ENCODE measurements around the gene ITPKB. TPM values are rescaled to one million over a fixed set of nuclear protein-coding genes. Genes with fewer than 3 reads are reported as not detected.

The ITPKB gene
- total and polyA plus RNA-seq, 2 of the 13 experiments (the other 11 are each of a cell fraction or from before 2014, with no cell fraction given): not detected

- TF ChIP-seq ARID5B (CRISPR knock-in tag; IDR thresholded peaks at IDR 0.05) (no peak), RAD51 (IDR thresholded peaks at IDR 0.05; ENCODE audit: borderline replicate concordance) (no peak), ZFX (CRISPR knock-in tag; IDR thresholded peaks at IDR 0.05; ENCODE audit: low read depth) (no peak), ZNF501 (CRISPR knock-in tag; IDR thresholded peaks at IDR 0.05) (no peak), ZNF879 (CRISPR knock-in tag; IDR thresholded peaks at IDR 0.05) (no peak), NR2F6 (IDR thresholded peaks at IDR 0.05) (no peak), NR2F6 (CRISPR knock-in tag; IDR thresholded peaks at IDR 0.05) (no peak), RCOR2 (CRISPR knock-in tag; IDR thresholded peaks at IDR 0.05) (no peak), ZNF790 (CRISPR knock-in tag; IDR thresholded peaks at IDR 0.05; ENCODE audit: borderline replicate concordance) (no peak), ZNF720 (CRISPR knock-in tag; IDR thresholded peaks at IDR 0.05) (no peak)
Measured at GRCh38 chr1:226738995-226739695, at the start of gene ITPKB (continued).

- intact Hi-C loops (cut with micrococcal nuclease; ENCODE audit: unreplicated experiment) (no loop called here), in situ Hi-C loops (cut with HindIII; ENCODE audit: extremely low pct_ligation_motif_present, low pct_unique_long_range_greater_than_20kb) (no loop called here)
- Histone ChIP-seq H3K27ac (ENCODE audit: extremely low read length, insufficient read depth, low read length) (no peak overlapping the region), H3K9me3 (ENCODE audit: low read length) (no peaks in the 10 kb centered on the region), H2AFZ (ENCODE audit: low read length) (no peak overlapping the region), H3K4me2 (ENCODE audit: low read depth, low read length) (no peak overlapping the region), H3K9ac (ENCODE audit: insufficient read depth, low read depth, low read length) (no peak overlapping the region), H3K4me3 (replicated peaks in 1 of 3; ENCODE audit: insufficient read depth in 1 of 3, low read depth in 2 of 3, low read length in 3 of 3) (no peak overlapping the region), H4K20me1 (ENCODE audit: insufficient read depth, low read length) (no peaks in the 10 kb centered on the region), H3K79me2 (ENCODE audit: insufficient read depth, low read length) (no peaks in the 10 kb centered on the region), H3K4me1 (ENCODE audit: insufficient read depth, low read length) (no peaks in the 10 kb centered on the region), H3K27me3 (ENCODE audit: control insufficient read depth in 1 of 2, insufficient read depth in 2 of 2, low read length in 2 of 2) (peaks cover 0 to 18% of the 10 kb centered on the region in 2 experiments; a peak in 3 of 5 replicates), H3K36me3 (replicated peaks in 1 of 2; ENCODE audit: control insufficient read depth in 1 of 2, insufficient read depth in 2 of 2, low read length in 2 of 2) (no peaks in the 10 kb centered on the region)
- POLR2A ChIA-PET: no interaction called here
- FAIRE-seq (no peak), ATAC-seq (no peak), DNase-seq (ENCODE audit: low spot score) (no peak)
- BruUV-seq (replicated peaks): no TSS peak
- WGBS (ENCODE audit: low lambda C conversion rate): 9% methylated on average over 7 of the region's 7 CpGs
- CTCF ChIA-PET (ENCODE audit: low intra/inter-chr PET ratio, low total read pairs): no interaction called here
- TF ChIP-seq KMT2B (CRISPR knock-in tag; IDR thresholded peaks at IDR 0.05): no peak
- no peak for TF ChIP-seq TEAD2 (CRISPR knock-in tag; IDR thresholded peaks at IDR 0.05)
- TF ChIP-seq SETDB1 (CRISPR knock-in tag; IDR thresholded peaks at IDR 0.05; ENCODE audit: borderline replicate concordance): no peak
- TF ChIP-seq, protein P1, sequence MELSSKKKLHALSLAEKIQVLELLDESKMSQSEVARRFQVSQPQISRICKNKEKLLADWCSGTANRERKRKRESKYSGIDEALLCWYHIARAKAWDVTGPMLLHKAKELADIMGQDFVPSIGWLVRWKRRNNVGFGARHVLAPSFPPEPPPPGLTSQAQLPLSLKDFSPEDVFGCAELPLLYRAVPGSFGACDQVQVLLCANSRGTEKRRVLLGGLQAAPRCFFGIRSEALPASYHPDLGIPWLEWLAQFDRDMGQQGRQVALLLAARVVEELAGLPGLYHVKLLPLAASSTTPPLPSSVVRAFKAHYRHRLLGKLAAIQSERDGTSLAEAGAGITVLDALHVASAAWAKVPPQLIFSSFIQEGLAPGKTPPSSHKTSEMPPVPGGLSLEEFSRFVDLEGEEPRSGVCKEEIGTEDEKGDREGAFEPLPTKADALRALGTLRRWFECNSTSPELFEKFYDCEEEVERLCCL (CRISPR knock-in tag; IDR thresholded peaks at IDR 0.05; ENCODE audit: borderline replicate concordance): no peak
- TF ChIP-seq ZNF143 (CRISPR knock-in tag; IDR thresholded peaks at IDR 0.05): no peak
- no peak for TF ChIP-seq ZBTB42 (CRISPR knock-in tag; IDR thresholded peaks at IDR 0.05)
- no peak for TF ChIP-seq PLRG1 (conservative IDR thresholded peaks at IDR 0.05)
- TF ChIP-seq, protein P2, sequence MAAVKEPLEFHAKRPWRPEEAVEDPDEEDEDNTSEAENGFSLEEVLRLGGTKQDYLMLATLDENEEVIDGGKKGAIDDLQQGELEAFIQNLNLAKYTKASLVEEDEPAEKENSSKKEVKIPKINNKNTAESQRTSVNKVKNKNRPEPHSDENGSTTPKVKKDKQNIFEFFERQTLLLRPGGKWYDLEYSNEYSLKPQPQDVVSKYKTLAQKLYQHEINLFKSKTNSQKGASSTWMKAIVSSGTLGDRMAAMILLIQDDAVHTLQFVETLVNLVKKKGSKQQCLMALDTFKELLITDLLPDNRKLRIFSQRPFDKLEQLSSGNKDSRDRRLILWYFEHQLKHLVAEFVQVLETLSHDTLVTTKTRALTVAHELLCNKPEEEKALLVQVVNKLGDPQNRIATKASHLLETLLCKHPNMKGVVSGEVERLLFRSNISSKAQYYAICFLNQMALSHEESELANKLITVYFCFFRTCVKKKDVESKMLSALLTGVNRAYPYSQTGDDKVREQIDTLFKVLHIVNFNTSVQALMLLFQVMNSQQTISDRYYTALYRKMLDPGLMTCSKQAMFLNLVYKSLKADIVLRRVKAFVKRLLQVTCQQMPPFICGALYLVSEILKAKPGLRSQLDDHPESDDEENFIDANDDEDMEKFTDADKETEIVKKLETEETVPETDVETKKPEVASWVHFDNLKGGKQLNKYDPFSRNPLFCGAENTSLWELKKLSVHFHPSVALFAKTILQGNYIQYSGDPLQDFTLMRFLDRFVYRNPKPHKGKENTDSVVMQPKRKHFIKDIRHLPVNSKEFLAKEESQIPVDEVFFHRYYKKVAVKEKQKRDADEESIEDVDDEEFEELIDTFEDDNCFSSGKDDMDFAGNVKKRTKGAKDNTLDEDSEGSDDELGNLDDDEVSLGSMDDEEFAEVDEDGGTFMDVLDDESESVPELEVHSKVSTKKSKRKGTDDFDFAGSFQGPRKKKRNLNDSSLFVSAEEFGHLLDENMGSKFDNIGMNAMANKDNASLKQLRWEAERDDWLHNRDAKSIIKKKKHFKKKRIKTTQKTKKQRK (IDR thresholded peaks at IDR 0.05; ENCODE audit: low read length): no peak
Measured at GRCh38 chr1:226787638-226788037, 48.6 kb upstream of the ITPKB start.
